ENCODE results near the gene NFIA. TPM values are rescaled to one million over a fixed set of nuclear protein-coding genes. Genes with fewer than 3 reads are reported as not detected.

Gene NFIA
- total and polyA plus RNA-seq, 9 of the 15 experiments (the other 6 are each of a cell fraction or from before 2014, with no cell fraction given): 5.3 to 24.9 (median 9.8) TPM

- DNase-seq (ENCODE audit: extremely low read depth in 1 of 4, low spot score in 3 of 4) (no peak), ATAC-seq (no peak), FAIRE-seq (no peak)
- H4K20me1 ChIP-seq (replicated peaks; ENCODE audit: control insufficient read depth, insufficient read depth, low read length): no peaks in the 10 kb centered on the region
- BruUV-seq (replicated peaks): no TSS peak
- H3K4me2 ChIP-seq (ENCODE audit: insufficient read depth, low read length): no peak overlapping the region
- H2AFZ ChIP-seq (ENCODE audit: low read depth, low read length): no peak overlapping the region
- WGBS (ENCODE audit: insufficient coverage, low coverage, missing lambda C conversion rate): 92% methylated on average over 12 of the region's 12 CpGs
- no peak overlapping the region for H3K4me3 ChIP-seq
- intact Hi-C loops (cut with micrococcal nuclease) (no loop called here), in situ Hi-C loops (cut with MboI) (no loop called here)
- peak overlapping the region in 1 of 2 experiments; percentile 33; a peak in 1 of 4 replicates for H3K9ac ChIP-seq (ENCODE audit: insufficient read depth in 1 of 2, low read depth in 2 of 2, low read length in 2 of 2)
- peaks cover 9% of the 10 kb centered on the region for H3K9me3 ChIP-seq (replicated peaks; ENCODE audit: control insufficient read depth, insufficient read depth, low read depth, low read length)
- peaks cover 8% of the 10 kb centered on the region; the same call in 2 of the 3 replicates for H3K36me3 ChIP-seq (ENCODE audit: control insufficient read depth, insufficient read depth, low read length)
- no peak overlapping the region for H3K27ac ChIP-seq (ENCODE audit: extremely low read depth, low read depth, low read length)
- H3K79me2 ChIP-seq (ENCODE audit: control insufficient read depth, insufficient read depth, low read length): peaks cover 61% of the 10 kb centered on the region
- no peak for TF ChIP-seq NCOA2 (IDR thresholded peaks at IDR 0.05; ENCODE audit: partially characterized antibody in 2 of 2)
- TF ChIP-seq HMG20A (CRISPR knock-in tag; conservative IDR thresholded peaks at IDR 0.05): no peak
- TF ChIP-seq ZKSCAN1 (IDR thresholded peaks at IDR 0.05; ENCODE audit: low read depth, low read length): no peak
- no peak for TF ChIP-seq USF1 (CRISPR knock-in tag; IDR thresholded peaks at IDR 0.05)
- TF ChIP-seq ZFP30 (CRISPR knock-in tag; IDR thresholded peaks at IDR 0.05; ENCODE audit: borderline replicate concordance): no peak
- TF ChIP-seq THAP12 (CRISPR knock-in tag; IDR thresholded peaks at IDR 0.05): no peak
- TF ChIP-seq ZNF263 (CRISPR knock-in tag; IDR thresholded peaks at IDR 0.05; ENCODE audit: borderline replicate concordance): no peak
- no peak for TF ChIP-seq STAT5B (CRISPR knock-in tag; IDR thresholded peaks at IDR 0.05)
- TF ChIP-seq SRSF9 (IDR thresholded peaks at IDR 0.05; ENCODE audit: borderline replicate concordance, low read depth, low read length): no peak
- H3K4me1 ChIP-seq (replicated peaks in 1 of 2; ENCODE audit: control insufficient read depth in 2 of 2, insufficient read depth in 2 of 2, low read length in 2 of 2): no peaks in the 10 kb centered on the region
- ChIA-PET POLR2A (interaction anchor here (1.2 to 2.1 kb wide), 2 partner anchors 10 to 17 kb away, joined by 3 to 5 read pairs; no protein-coding TSS in a partner anchor), CTCF (ENCODE audit: low intra/inter-chr PET ratio) (no interaction called here)
- H3K9me1 ChIP-seq (ENCODE audit: control insufficient read depth, insufficient read depth, low read length): no peaks in the 10 kb centered on the region
- no peaks in the 10 kb centered on the region for H3K27me3 ChIP-seq (ENCODE audit: control insufficient read depth in 2 of 2, insufficient read depth in 2 of 2, low read length in 2 of 2)
Observed at GRCh38 chr1:61213245-61214011, 131.1 kb downstream of the NFIA start.
